BLaER1 treated with 17β-estradiol and CSF1 and Interleukin-3, amounts not matched to agents 10 nM and 100 nM (cell line): ENCODE data around the gene KLB.
"Not testable (repeated sequence)": the region's sequence is repeated elsewhere in the genome, so short reads cannot be mapped to it uniquely, and the experiment has no call there.

Experiments used
- H3K27ac ChIP-seq, 11 experiments: shearing (Covaris generic); formaldehyde crosslinking; 2 replicates each; pipeline ENCODE4 v1.8.1; 2022
- H3K27me3 ChIP-seq, 11 experiments: shearing (Covaris generic); formaldehyde crosslinking; 2 replicates each; pipeline ENCODE4 v1.8.1; 2022
- H3K36me3 ChIP-seq, 11 experiments: shearing (Covaris generic); formaldehyde crosslinking; 2 replicates each; pipeline ENCODE4 v1.8.1; 2022
- H3K4me1 ChIP-seq, 10 experiments: shearing (Covaris generic); formaldehyde crosslinking; 2 replicates each; pipeline ENCODE4 v1.8.1; 2022
- H3K4me2 ChIP-seq, 11 experiments: shearing (Covaris generic); formaldehyde crosslinking; 2 replicates each; pipeline ENCODE4 v1.8.1; 2022
- H3K4me3 ChIP-seq, 10 experiments: shearing (Covaris generic); formaldehyde crosslinking; 2 replicates each; pipeline ENCODE4 v1.8.1; 2022
- H3K9ac ChIP-seq, 11 experiments: shearing (Covaris generic); formaldehyde crosslinking; 2 replicates each; pipeline ENCODE4 v1.8.1; 2022
- H3K9me3 ChIP-seq, 11 experiments: shearing (Covaris generic); formaldehyde crosslinking; replicated peaks in 1 of 11; 2 replicates each; pipeline ENCODE4 v1.8.1; 2022
- H4K20me1 ChIP-seq, 11 experiments: shearing (Covaris generic); formaldehyde crosslinking; 2 replicates each; pipeline ENCODE4 v1.8.1; 2022
- Cebpa-rat ChIP-seq, 11 experiments: shearing (Covaris generic); IDR thresholded peaks; 2 replicates each; pipeline ENCODE4 v1.8.1; 2022

The KLB gene

GRCh38 chr4:39406763-39407583 lies at the start of gene KLB:
TSS of gene KLB (plus strand) at chr4:39406930. CDS start at chr4:39406950, 20 bp downstream.
- Histone ChIP-seq H3K27me3 (no peaks in the 10 kb centered on the region), H3K9me3 (no peaks in the 10 kb centered on the region), H4K20me1 (no peaks in the 10 kb centered on the region), H3K4me2 (no peak within 1 kb of the TSS), H3K36me3 (no peaks in the 10 kb centered on the region), H3K4me1 (no peaks in the 10 kb centered on the region), H3K9ac (no peak within 1 kb of the TSS), H3K4me3 (no peak within 1 kb of the TSS), H3K27ac (no peak within 1 kb of the TSS)
- TF ChIP-seq Cebpa-rat (IDR thresholded peaks at IDR 0.05) = no peak

DNA sequence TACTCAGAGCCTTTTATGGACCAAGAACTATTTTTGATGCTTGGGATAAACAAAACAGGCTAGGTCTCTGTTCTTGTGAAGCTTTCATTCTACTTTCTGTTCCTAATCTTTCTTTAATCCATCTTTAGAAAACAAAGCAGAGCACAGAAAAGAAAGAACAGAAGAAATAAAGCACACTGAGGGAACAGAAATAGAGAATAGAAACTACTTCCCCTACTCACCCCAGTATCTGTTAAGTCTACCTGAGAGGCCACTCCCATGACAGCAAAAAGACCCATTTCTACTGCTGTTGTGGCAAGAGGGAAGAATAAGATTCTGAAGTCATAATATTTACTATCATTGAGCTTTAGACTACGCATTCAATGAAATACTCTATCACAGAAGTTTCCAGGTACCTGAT lies 49.7 kb upstream of the KLB start:
- peaks cover 39 to 60% (median 51%) of the 10 kb centered on the region in 10 experiments for H3K4me1 ChIP-seq
- H3K4me2 ChIP-seq = peak overlapping the region; percentile 15 to 66 (median 50); a peak in 19 of 22 replicates
- peaks cover 0 to 12% (median 3%) of the 10 kb centered on the region in 11 experiments; a peak in 6 of 22 replicates for H3K9me3 ChIP-seq
- peaks cover 0 to 45% (median 23%) of the 10 kb centered on the region in 11 experiments; a peak in 18 of 22 replicates for H3K36me3 ChIP-seq
- H4K20me1 ChIP-seq = peaks cover 12 to 41% (median 22%) of the 10 kb centered on the region in 11 experiments; a peak in 17 of 22 replicates
- H3K27ac ChIP-seq = peak overlapping the region in 7 of 11 experiments; percentile 1 to 33 (median 15); a peak in 5 of 22 replicates
- H3K27me3 ChIP-seq = no peaks in the 10 kb centered on the region
- H3K4me3 ChIP-seq = no peak overlapping the region
- H3K9ac ChIP-seq = peak overlapping the region in 3 of 11 experiments; percentile 6 to 48 (median 37); a peak in 2 of 22 replicates
- no peak for TF ChIP-seq Cebpa-rat (IDR thresholded peaks at IDR 0.05)

- not testable (repeated sequence) for H3K27ac ChIP-seq, H3K4me3 ChIP-seq, H3K4me2 ChIP-seq, H3K9ac ChIP-seq, H3K27me3 ChIP-seq
- Histone ChIP-seq H3K36me3 (peaks cover 0 to 53% (median 32%) of the 10 kb centered on the region in 11 experiments; a peak in 19 of 22 replicates), H3K4me1 (peaks cover 23 to 57% (median 41%) of the 10 kb centered on the region in 10 experiments), H4K20me1 (peaks cover 14 to 63% (median 42%) of the 10 kb centered on the region in 11 experiments; a peak in 18 of 22 replicates), H3K9me3 (peaks cover 0 to 13% (median 3%) of the 10 kb centered on the region in 11 experiments; a peak in 6 of 22 replicates)
Observed at GRCh38 chr4:39360611-39361010, 46.1 kb upstream of the KLB start.

DNA sequence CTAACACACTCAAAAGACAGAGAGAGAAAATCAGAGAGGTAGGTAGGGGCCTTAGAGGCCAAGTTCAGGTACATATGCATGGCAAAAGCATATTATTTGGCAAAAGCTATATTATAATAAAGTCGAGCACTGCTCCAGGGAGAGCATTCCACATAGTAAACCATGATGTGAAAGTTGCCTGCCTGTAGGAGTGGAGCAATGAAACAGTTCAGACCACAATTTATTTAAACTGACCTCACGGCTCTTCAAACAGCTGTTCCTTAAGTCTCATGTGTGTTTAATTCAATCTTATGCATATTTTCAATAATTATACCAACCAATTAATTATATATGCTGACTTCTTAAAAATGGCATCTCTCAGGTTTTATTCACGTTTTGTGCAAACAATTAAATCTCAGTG lies 43.9 kb upstream of the KLB start:
- TF ChIP-seq Cebpa-rat (IDR thresholded peaks at IDR 0.05) = no peak
- peaks cover 12 to 39% (median 29%) of the 10 kb centered on the region in 10 experiments for H3K4me1 ChIP-seq
- 0 out of 22 replicates have a peak overlapping the region, but pooled peaks of 1 of the 11 experiments have one; percentile 89 for H3K4me2 ChIP-seq
- peaks cover 3 to 54% (median 34%) of the 10 kb centered on the region in 11 experiments; a peak in 18 of 22 replicates for H4K20me1 ChIP-seq
- peaks cover 0 to 13% (median 3%) of the 10 kb centered on the region in 11 experiments; a peak in 6 of 22 replicates for H3K9me3 ChIP-seq
- no peak overlapping the region for H3K9ac ChIP-seq
- peaks cover 0 to 47% (median 31%) of the 10 kb centered on the region in 11 experiments; a peak in 19 of 22 replicates for H3K36me3 ChIP-seq
- no peaks in the 10 kb centered on the region for H3K27me3 ChIP-seq
- H3K4me3 ChIP-seq = no peak overlapping the region
- no peak overlapping the region for H3K27ac ChIP-seq

- Histone ChIP-seq H3K4me3 (peak overlapping the region in 2 of 10 experiments; percentile 94 to 96; a peak in 3 of 20 replicates), H3K9me3 (peaks cover 0 to 13% (median 3%) of the 10 kb centered on the region in 11 experiments; a peak in 6 of 22 replicates), H3K36me3 (peaks cover 0 to 41% (median 27%) of the 10 kb centered on the region in 11 experiments; a peak in 19 of 22 replicates), H3K27me3 (no peaks in the 10 kb centered on the region), H3K27ac (no peak overlapping the region), H3K9ac (no peak overlapping the region), H3K4me2 (peak overlapping the region; percentile 78 to 97 (median 88); a peak in 20 of 22 replicates), H4K20me1 (peaks cover 0 to 44% (median 24%) of the 10 kb centered on the region in 11 experiments; a peak in 15 of 22 replicates), H3K4me1 (peaks cover 10 to 29% (median 26%) of the 10 kb centered on the region in 10 experiments)
- TF ChIP-seq Cebpa-rat (IDR thresholded peaks at IDR 0.05) = no peak
Observed at GRCh38 chr4:39363773-39364393, 42.8 kb upstream of the KLB start.

GRCh38 chr4:39365360-39365759 lies 41.4 kb upstream of the KLB start:
- Histone ChIP-seq H3K4me2 (peak overlapping the region; percentile 78 to 97 (median 88)), H3K9ac (peak overlapping the region; percentile 82 to 94 (median 90)), H3K36me3 (peaks cover 0 to 35% (median 25%) of the 10 kb centered on the region in 11 experiments; a peak in 18 of 22 replicates), H3K4me3 (peak overlapping the region; percentile 86 to 99 (median 95)), H4K20me1 (peaks cover 0 to 41% (median 21%) of the 10 kb centered on the region in 11 experiments; a peak in 14 of 22 replicates), H3K9me3 (peaks cover 0 to 20% (median 10%) of the 10 kb centered on the region in 11 experiments; a peak in 17 of 22 replicates), H3K27ac (peak overlapping the region in 10 of 11 experiments; percentile 81 to 92 (median 89); a peak in 20 of 22 replicates), H3K4me1 (peaks cover 10 to 29% (median 25%) of the 10 kb centered on the region in 10 experiments), H3K27me3 (no peaks in the 10 kb centered on the region)
- no peak for TF ChIP-seq Cebpa-rat (IDR thresholded peaks at IDR 0.05)

DNA sequence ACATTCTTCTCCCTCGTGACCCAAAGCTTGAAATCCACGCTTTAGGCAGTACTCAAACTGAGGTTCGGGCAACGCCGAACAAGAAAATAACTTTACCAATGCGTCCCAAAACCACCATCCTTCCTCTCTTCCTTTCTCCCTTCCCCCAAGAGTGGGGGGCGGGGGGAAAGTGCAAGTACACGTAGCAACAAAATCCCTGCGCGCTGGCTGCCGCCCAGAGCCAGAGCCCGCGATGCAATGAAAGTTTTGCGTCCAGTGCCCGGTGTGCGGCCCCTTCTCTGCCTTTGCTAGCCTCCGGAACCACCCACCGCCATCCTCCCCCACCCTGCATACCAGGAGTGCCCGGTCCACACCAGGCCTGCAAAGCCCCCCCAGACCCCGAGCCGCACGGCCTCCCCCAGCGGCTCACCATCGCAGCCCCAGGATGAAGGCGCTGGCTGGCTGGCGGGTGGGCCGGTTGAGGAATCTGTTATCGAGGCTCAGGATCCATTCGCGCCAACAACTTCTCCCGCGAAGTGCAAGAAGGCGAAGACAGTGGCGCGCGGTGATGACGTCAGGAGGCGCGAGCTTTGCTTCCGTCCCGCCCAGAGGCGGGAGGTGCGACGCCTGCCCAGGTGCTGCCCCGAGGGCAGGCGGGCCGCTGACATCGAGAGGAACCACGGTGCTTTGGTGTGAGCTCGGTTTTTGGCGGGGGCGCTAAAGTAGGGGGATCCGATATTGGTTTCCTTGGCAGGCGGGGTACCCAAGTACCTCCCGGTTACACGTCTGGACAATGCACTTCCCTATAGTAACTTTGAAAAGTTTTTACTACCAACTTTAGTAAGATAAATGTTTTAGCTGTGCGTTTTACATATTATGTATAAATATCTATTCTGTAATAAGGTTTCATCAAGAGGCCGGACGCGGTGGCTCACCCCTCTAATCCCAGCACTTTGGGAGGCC lies 40.6 kb upstream of the KLB start, which contains the start of gene RFC1:
TSS of gene RFC1 (minus strand) at position 533 of the 942 bp plus-strand sequence. CDS start at position 412, 121 bp downstream.
- Histone ChIP-seq H3K27me3 (no peaks in the 10 kb centered on the region), H3K27ac (peak within 1 kb of the TSS; percentile 64 to 92 (median 89)), H3K9ac (peak within 1 kb of the TSS; percentile 82 to 94 (median 90)), H3K4me2 (peak within 1 kb of the TSS; percentile 78 to 97 (median 88)), H4K20me1 (peaks cover 0 to 41% (median 21%) of the 10 kb centered on the region in 11 experiments; a peak in 14 of 22 replicates), H3K4me1 (peaks cover 10 to 29% (median 25%) of the 10 kb centered on the region in 10 experiments), H3K9me3 (peaks cover 7 to 26% (median 17%) of the 10 kb centered on the region in 11 experiments), H3K4me3 (peak within 1 kb of the TSS; percentile 86 to 99 (median 95)), H3K36me3 (peaks cover 0 to 28% (median 19%) of the 10 kb centered on the region in 11 experiments; a peak in 18 of 22 replicates)
- no peak for TF ChIP-seq Cebpa-rat (IDR thresholded peaks at IDR 0.05)
